HepG2 (cell line): ENCODE results near the gene LGALS7B. TPM values are rescaled to one million over a fixed set of nuclear protein-coding genes. Genes with fewer than 3 reads are reported as not detected.
A peak's percentile ranks its signal among the peaks of the same experiment; 100 is the strongest.

ENCODE experiments used
- BHLHE40 ChIP-seq: IDR thresholded peaks from 2 replicates; pipeline ENCODE4 v1.6.1; 2011; ENCODE audit warnings: low read length, improper control_type of control experiment
- CHD4 ChIP-seq: fragments of 200-600 bp; sonication (generic); IDR thresholded peaks from 2 replicates; pipeline ENCODE4 v1.7.0; 2017; ENCODE audit warnings: mild to moderate bottlenecking, low read length, borderline replicate concordance
- JUNB ChIP-seq: sonication (generic); formaldehyde crosslinking; IDR thresholded peaks from 2 replicates; pipeline ENCODE4 v1.8.0; 2022; ENCODE audit warnings: missing genetic modification reagents, mild to moderate bottlenecking, borderline replicate concordance
- MTERF4 ChIP-seq: sonication (generic); formaldehyde crosslinking; IDR thresholded peaks from 2 replicates; pipeline ENCODE4 v1.8.0; 2023; ENCODE audit warnings: mild to moderate bottlenecking, missing genetic modification reagents
- SOX5 ChIP-seq: IDR thresholded peaks from 2 replicates; pipeline ENCODE4 v1.6.1; 2016; ENCODE audit warnings: borderline replicate concordance
- ZFP36L1 ChIP-seq: sonication (generic); formaldehyde crosslinking; IDR thresholded peaks from 2 replicates; pipeline ENCODE4 v1.8.0; 2022; ENCODE audit warnings: mild to moderate bottlenecking, missing genetic modification reagents, moderate library complexity
- ZFP90 ChIP-seq: sonication (generic); formaldehyde crosslinking; IDR thresholded peaks from 2 replicates; pipeline ENCODE4 v1.8.0; 2022; ENCODE audit warnings: missing genetic modification reagents, mild to moderate bottlenecking, inconsistent platforms, borderline replicate concordance
- polyA plus RNA-seq, 8 experiments: library from polyadenylated mRNA; depleted of rRNA in 3 of 8; stranded (reverse) in 7 of 8; unstranded in 1 of 8; fragments of >200 nt; fragmentation: Illumina TruSeq in 4 of 8; extraction: Trizol in 4 of 8; gene quantifications; 2 replicates each; pipeline versions ENCODE4 v1.2.1 to v1.2.3, GENCODE V29; 2011 to 2016; ENCODE audit warnings: low read depth in 4 of 8, missing spikeins in 1 of 8, mixed read lengths in 1 of 8; ENCODE audit not compliant: insufficient read depth in 1 of 8
- total RNA-seq, 5 experiments: library from RNA; depleted of rRNA; stranded (reverse); fragments of >200 nt; fragmentation: Illumina TruSeq; extraction: Trizol; gene quantifications; 2 replicates each; pipeline ENCODE4 v1.2.3, GENCODE V29; 2016; ENCODE audit warnings: low read depth in 1 of 5
- TF ChIP-seq, protein P1 (sequence below): sonication (generic); formaldehyde crosslinking; IDR thresholded peaks from 2 replicates; pipeline ENCODE4 v1.9.0; 2022; ENCODE audit warnings: low read depth, missing genetic modification reagents
- TF ChIP-seq, protein P2 (sequence below): sonication (generic); formaldehyde crosslinking; IDR thresholded peaks from 2 replicates; pipeline ENCODE4 v1.5.1; 2020; ENCODE audit warnings: mild to moderate bottlenecking, missing genetic modification reagents, borderline replicate concordance

The LGALS7B gene
- total and polyA plus RNA-seq, 2 of the 13 experiments (the other 11 are each of a cell fraction or from before 2014, with no cell fraction given) = 1.7 to 2.1 TPM

- TF ChIP-seq ZFP36L1 (CRISPR knock-in tag) = no peak
- no peak for TF ChIP-seq JUNB
- TF ChIP-seq ZFP90 (CRISPR knock-in tag) = no peak
- TF ChIP-seq BHLHE40 = no peak
- no peak for TF ChIP-seq MTERF4 (CRISPR knock-in tag)
- TF ChIP-seq, protein P1, sequence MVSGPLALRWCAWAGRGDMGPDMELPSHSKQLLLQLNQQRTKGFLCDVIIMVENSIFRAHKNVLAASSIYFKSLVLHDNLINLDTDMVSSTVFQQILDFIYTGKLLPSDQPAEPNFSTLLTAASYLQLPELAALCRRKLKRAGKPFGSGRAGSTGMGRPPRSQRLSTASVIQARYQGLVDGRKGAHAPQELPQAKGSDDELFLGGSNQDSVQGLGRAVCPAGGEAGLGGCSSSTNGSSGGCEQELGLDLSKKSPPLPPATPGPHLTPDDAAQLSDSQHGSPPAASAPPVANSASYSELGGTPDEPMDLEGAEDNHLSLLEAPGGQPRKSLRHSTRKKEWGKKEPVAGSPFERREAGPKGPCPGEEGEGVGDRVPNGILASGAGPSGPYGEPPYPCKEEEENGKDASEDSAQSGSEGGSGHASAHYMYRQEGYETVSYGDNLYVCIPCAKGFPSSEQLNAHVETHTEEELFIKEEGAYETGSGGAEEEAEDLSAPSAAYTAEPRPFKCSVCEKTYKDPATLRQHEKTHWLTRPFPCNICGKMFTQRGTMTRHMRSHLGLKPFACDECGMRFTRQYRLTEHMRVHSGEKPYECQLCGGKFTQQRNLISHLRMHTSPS (CRISPR knock-in tag) = peak; percentile 60; the same call in 1 of the 2 replicates
- no peak for TF ChIP-seq SOX5
- TF ChIP-seq, protein P2, sequence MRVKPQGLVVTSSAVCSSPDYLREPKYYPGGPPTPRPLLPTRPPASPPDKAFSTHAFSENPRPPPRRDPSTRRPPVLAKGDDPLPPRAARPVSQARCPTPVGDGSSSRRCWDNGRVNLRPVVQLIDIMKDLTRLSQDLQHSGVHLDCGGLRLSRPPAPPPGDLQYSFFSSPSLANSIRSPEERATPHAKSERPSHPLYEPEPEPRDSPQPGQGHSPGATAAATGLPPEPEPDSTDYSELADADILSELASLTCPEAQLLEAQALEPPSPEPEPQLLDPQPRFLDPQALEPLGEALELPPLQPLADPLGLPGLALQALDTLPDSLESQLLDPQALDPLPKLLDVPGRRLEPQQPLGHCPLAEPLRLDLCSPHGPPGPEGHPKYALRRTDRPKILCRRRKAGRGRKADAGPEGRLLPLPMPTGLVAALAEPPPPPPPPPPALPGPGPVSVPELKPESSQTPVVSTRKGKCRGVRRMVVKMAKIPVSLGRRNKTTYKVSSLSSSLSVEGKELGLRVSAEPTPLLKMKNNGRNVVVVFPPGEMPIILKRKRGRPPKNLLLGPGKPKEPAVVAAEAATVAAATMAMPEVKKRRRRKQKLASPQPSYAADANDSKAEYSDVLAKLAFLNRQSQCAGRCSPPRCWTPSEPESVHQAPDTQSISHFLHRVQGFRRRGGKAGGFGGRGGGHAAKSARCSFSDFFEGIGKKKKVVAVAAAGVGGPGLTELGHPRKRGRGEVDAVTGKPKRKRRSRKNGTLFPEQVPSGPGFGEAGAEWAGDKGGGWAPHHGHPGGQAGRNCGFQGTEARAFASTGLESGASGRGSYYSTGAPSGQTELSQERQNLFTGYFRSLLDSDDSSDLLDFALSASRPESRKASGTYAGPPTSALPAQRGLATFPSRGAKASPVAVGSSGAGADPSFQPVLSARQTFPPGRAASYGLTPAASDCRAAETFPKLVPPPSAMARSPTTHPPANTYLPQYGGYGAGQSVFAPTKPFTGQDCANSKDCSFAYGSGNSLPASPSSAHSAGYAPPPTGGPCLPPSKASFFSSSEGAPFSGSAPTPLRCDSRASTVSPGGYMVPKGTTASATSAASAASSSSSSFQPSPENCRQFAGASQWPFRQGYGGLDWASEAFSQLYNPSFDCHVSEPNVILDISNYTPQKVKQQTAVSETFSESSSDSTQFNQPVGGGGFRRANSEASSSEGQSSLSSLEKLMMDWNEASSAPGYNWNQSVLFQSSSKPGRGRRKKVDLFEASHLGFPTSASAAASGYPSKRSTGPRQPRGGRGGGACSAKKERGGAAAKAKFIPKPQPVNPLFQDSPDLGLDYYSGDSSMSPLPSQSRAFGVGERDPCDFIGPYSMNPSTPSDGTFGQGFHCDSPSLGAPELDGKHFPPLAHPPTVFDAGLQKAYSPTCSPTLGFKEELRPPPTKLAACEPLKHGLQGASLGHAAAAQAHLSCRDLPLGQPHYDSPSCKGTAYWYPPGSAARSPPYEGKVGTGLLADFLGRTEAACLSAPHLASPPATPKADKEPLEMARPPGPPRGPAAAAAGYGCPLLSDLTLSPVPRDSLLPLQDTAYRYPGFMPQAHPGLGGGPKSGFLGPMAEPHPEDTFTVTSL (CRISPR knock-in tag) = no peak
- no peak for TF ChIP-seq CHD4
Measured at GRCh38 chr19:38812841-38813320, 23.9 kb downstream of the LGALS7B start, which contains the start of gene LGALS4 (continued).
